HUES48 (cell line): Measurements from ENCODE around the gene DTX1.

Experiments
- H3K27ac ChIP-seq: one replicate; pipeline ENCODE4 v1.7.0; 2013; ENCODE audit warnings: low read depth, low read length, inconsistent platforms
- H3K27me3 ChIP-seq: 2 replicates; pipeline ENCODE4 v1.6.1; 2013; ENCODE audit warnings: mild to moderate bottlenecking, low read length; ENCODE audit not compliant: control insufficient read depth, insufficient read depth
- H3K36me3 ChIP-seq: 2 replicates; pipeline ENCODE4 v1.6.1; 2013; ENCODE audit warnings: low read length; ENCODE audit not compliant: control insufficient read depth, insufficient read depth
- H3K4me1 ChIP-seq: 2 replicates; pipeline ENCODE4 v1.6.1; 2013; ENCODE audit warnings: mild to moderate bottlenecking, low read length; ENCODE audit not compliant: control insufficient read depth, insufficient read depth
- H3K4me3 ChIP-seq: 2 replicates; pipeline ENCODE4 v1.5.1; 2013; ENCODE audit warnings: mild to moderate bottlenecking, low read depth, low read length
- H3K9ac ChIP-seq: 2 replicates; pipeline ENCODE4 v1.6.1; 2013; ENCODE audit warnings: mild to moderate bottlenecking, low read depth, low read length, moderate library complexity
- H3K9me3 ChIP-seq: 2 replicates; pipeline ENCODE4 v1.6.1; 2013; ENCODE audit warnings: low read length; ENCODE audit not compliant: control insufficient read depth, insufficient read depth

Gene DTX1

GRCh38 chr12:113073586-113073985 lies 17.1 kb downstream of the DTX1 start:
- Histone ChIP-seq H3K36me3 (no peaks in the 10 kb centered on the region), H3K4me1 (0 out of 2 replicates have a peak, but pooled peaks cover 2% of the 10 kb centered on the region), H3K27ac (no peak overlapping the region), H3K9ac (no peak overlapping the region), H3K9me3 (no peaks in the 10 kb centered on the region), H3K27me3 (peaks cover 28% of the 10 kb centered on the region), H3K4me3 (no peak overlapping the region)

- Histone ChIP-seq H3K4me1 (no peaks in the 10 kb centered on the region), H3K27ac (no peak overlapping the region), H3K4me3 (no peak overlapping the region), H3K36me3 (no peaks in the 10 kb centered on the region), H3K27me3 (peaks cover 32% of the 10 kb centered on the region), H3K9me3 (no peaks in the 10 kb centered on the region), H3K9ac (no peak overlapping the region)
Observed at GRCh38 chr12:113075137-113075683, 18.7 kb downstream of the DTX1 start.

- no peaks in the 10 kb centered on the region for H3K36me3 ChIP-seq
- no peaks in the 10 kb centered on the region for H3K4me1 ChIP-seq
- no peaks in the 10 kb centered on the region for H3K9me3 ChIP-seq
- no peak overlapping the region for H3K27ac ChIP-seq
- no peak overlapping the region for H3K9ac ChIP-seq
- H3K4me3 ChIP-seq: peak overlapping the region; percentile 68
- H3K27me3 ChIP-seq: peaks cover 32% of the 10 kb centered on the region
Observed at GRCh38 chr12:113077057-113077858, 20.7 kb downstream of the DTX1 start.

GRCh38 chr12:113077859-113078255 lies 21.3 kb downstream of the DTX1 start:
- no peaks in the 10 kb centered on the region for H3K9me3 ChIP-seq
- H3K27ac ChIP-seq: no peak overlapping the region
- no peaks in the 10 kb centered on the region for H3K4me1 ChIP-seq
- H3K36me3 ChIP-seq: no peaks in the 10 kb centered on the region
- H3K27me3 ChIP-seq: peaks cover 32% of the 10 kb centered on the region
- no peak overlapping the region for H3K9ac ChIP-seq
- H3K4me3 ChIP-seq: peak overlapping the region; percentile 68; the same call in 1 of the 2 replicates

- Histone ChIP-seq H3K9me3 (no peaks in the 10 kb centered on the region), H3K9ac (no peak overlapping the region), H3K27ac (no peak overlapping the region), H3K4me3 (no peak overlapping the region), H3K36me3 (no peaks in the 10 kb centered on the region), H3K4me1 (peaks cover under 1% of the 10 kb centered on the region; the same call in 1 of the 2 replicates), H3K27me3 (peaks cover 20% of the 10 kb centered on the region)
Observed at GRCh38 chr12:113081873-113082272, 25.3 kb downstream of the DTX1 start.

GRCh38 chr12:113082486-113083148 lies 26.1 kb downstream of the DTX1 start:
- H3K27ac ChIP-seq: no peak overlapping the region
- no peaks in the 10 kb centered on the region for H3K9me3 ChIP-seq
- no peaks in the 10 kb centered on the region for H3K36me3 ChIP-seq
- peaks cover 6% of the 10 kb centered on the region; the same call in 1 of the 2 replicates for H3K4me1 ChIP-seq
- H3K27me3 ChIP-seq: peaks cover 12% of the 10 kb centered on the region
- H3K9ac ChIP-seq: no peak overlapping the region
- no peak overlapping the region for H3K4me3 ChIP-seq

GRCh38 chr12:113083863-113084435 lies 27.4 kb downstream of the DTX1 start:
- no peak overlapping the region for H3K9ac ChIP-seq
- H3K4me1 ChIP-seq: peaks cover 6% of the 10 kb centered on the region; the same call in 1 of the 2 replicates
- H3K36me3 ChIP-seq: no peaks in the 10 kb centered on the region
- no peak overlapping the region for H3K4me3 ChIP-seq
- H3K9me3 ChIP-seq: no peaks in the 10 kb centered on the region
- H3K27ac ChIP-seq: no peak overlapping the region
- peaks cover under 1% of the 10 kb centered on the region for H3K27me3 ChIP-seq

- Histone ChIP-seq H3K27ac (no peak overlapping the region), H3K9me3 (no peaks in the 10 kb centered on the region), H3K4me3 (no peak overlapping the region), H3K36me3 (no peaks in the 10 kb centered on the region), H3K27me3 (no peaks in the 10 kb centered on the region; the same call in 1 of the 2 replicates), H3K9ac (no peak overlapping the region), H3K4me1 (peaks cover 6% of the 10 kb centered on the region; the same call in 1 of the 2 replicates)
Observed at GRCh38 chr12:113086249-113087164, 30.0 kb downstream of the DTX1 start.

GRCh38 chr12:113087193-113087592 lies 30.7 kb downstream of the DTX1 start:
- no peak overlapping the region for H3K27ac ChIP-seq
- no peaks in the 10 kb centered on the region for H3K36me3 ChIP-seq
- H3K9ac ChIP-seq: no peak overlapping the region
- peaks cover 4% of the 10 kb centered on the region; the same call in 1 of the 2 replicates for H3K27me3 ChIP-seq
- H3K4me1 ChIP-seq: peaks cover 6% of the 10 kb centered on the region; the same call in 1 of the 2 replicates
- no peaks in the 10 kb centered on the region for H3K9me3 ChIP-seq
- no peak overlapping the region for H3K4me3 ChIP-seq

GRCh38 chr12:113088037-113088436 lies 31.5 kb downstream of the DTX1 start:
- peaks cover 6% of the 10 kb centered on the region; the same call in 1 of the 2 replicates for H3K4me1 ChIP-seq
- no peak overlapping the region for H3K4me3 ChIP-seq
- H3K27ac ChIP-seq: no peak overlapping the region

More at GRCh38 chr12:113088037-113088436, 31.5 kb downstream of the DTX1 start:
- no peaks in the 10 kb centered on the region for H3K36me3 ChIP-seq
- peaks cover 4% of the 10 kb centered on the region; the same call in 1 of the 2 replicates for H3K27me3 ChIP-seq
- no peak overlapping the region for H3K9ac ChIP-seq
- no peaks in the 10 kb centered on the region for H3K9me3 ChIP-seq
